Neural cell (in vitro differentiated cells): ENCODE results near the gene RCL1. TPM values are rescaled to one million over a fixed set of nuclear protein-coding genes. Genes with fewer than 3 reads are reported as not detected.

Experiments used
- H2AFZ ChIP-seq: fragments of 200-600, 300-800 bp; sonication (generic), shearing (Covaris generic); 2 replicates; pipeline ENCODE4 v1.6.0; 2014; ENCODE audit warnings: low read depth, mild to moderate bottlenecking, antibody characterized with exemption, low read length, moderate library complexity
- H3F3A ChIP-seq: fragments of 200-600 bp; shearing (Covaris generic); 2 replicates; pipeline ENCODE4 v1.6.1; 2016; ENCODE audit warnings: mild to moderate bottlenecking, moderate library complexity, mixed read lengths, antibody characterized with exemption, low read length; ENCODE audit not compliant: insufficient read depth, poor library complexity, severe bottlenecking
- H3K27ac ChIP-seq: fragments of 200-600, 300-800 bp; sonication (generic), shearing (Covaris generic); 2 replicates; pipeline ENCODE4 v1.5.1; 2014; ENCODE audit warnings: mild to moderate bottlenecking, low read length, moderate library complexity
- H3K27me3 ChIP-seq: fragments of 300-800, 200-600 bp; sonication (generic), shearing (Covaris generic); 2 replicates; pipeline ENCODE4 v1.6.0; 2014; ENCODE audit warnings: mild to moderate bottlenecking, low read depth, low read length, moderate library complexity; ENCODE audit not compliant: insufficient read depth
- H3K36me3 ChIP-seq: fragments of 300-800, 200-600 bp; sonication (generic), shearing (Covaris generic); 2 replicates; pipeline ENCODE4 v1.5.1; 2014; ENCODE audit warnings: mild to moderate bottlenecking, antibody characterized with exemption, low read length, moderate library complexity; ENCODE audit not compliant: insufficient read depth
- H3K4me2 ChIP-seq: fragments of 300-800, 200-600 bp; sonication (generic), shearing (Covaris generic); 2 replicates; pipeline ENCODE4 v1.6.0; 2014; ENCODE audit warnings: mild to moderate bottlenecking, low read length
- H3K4me3 ChIP-seq: fragments of 300-800, 200-600 bp; sonication (generic), shearing (Covaris generic); 2 replicates; pipeline ENCODE4 v1.5.1; 2014; ENCODE audit warnings: mild to moderate bottlenecking, low read length, moderate library complexity
- H3K79me2 ChIP-seq: fragments of 200-600 bp; shearing (Covaris generic); replicated peaks from 2 replicates; pipeline ENCODE4 v1.6.0; 2014; ENCODE audit warnings: mild to moderate bottlenecking, low read length, moderate library complexity; ENCODE audit not compliant: insufficient read depth
- H3K9ac ChIP-seq: fragments of 300-800, 200-600 bp; sonication (generic), shearing (Covaris generic); 2 replicates; pipeline ENCODE4 v1.6.1; 2016; ENCODE audit warnings: mild to moderate bottlenecking, low read length, mixed read lengths
- H3K9me2 ChIP-seq: fragments of 200-600 bp; shearing (Covaris generic); 2 replicates; pipeline ENCODE4 v1.6.1; 2016; ENCODE audit warnings: mild to moderate bottlenecking, low read length, mixed read lengths; ENCODE audit not compliant: insufficient read depth
- H3K9me3 ChIP-seq: fragments of 200-600, 300-800 bp; sonication (generic), shearing (Covaris generic); 2 replicates; pipeline ENCODE4 v1.6.1; 2016; ENCODE audit warnings: mild to moderate bottlenecking, mixed run types, low read length, moderate library complexity, mixed read lengths
- H4K20me1 ChIP-seq: fragments of 200-600 bp; shearing (Covaris generic); 2 replicates; pipeline ENCODE4 v1.6.1; 2016; ENCODE audit warnings: mild to moderate bottlenecking, mixed run types; ENCODE audit not compliant: insufficient read depth
- EP300 ChIP-seq: fragments of 450-650 bp; conservative IDR thresholded peaks from 2 replicates; pipeline ENCODE4 v1.6.1; 2014; ENCODE audit warnings: antibody characterized with exemption, mild to moderate bottlenecking, moderate library complexity; ENCODE audit not compliant: poor library complexity, severe bottlenecking
- EZH2 ChIP-seq: fragments of 200-600, 300-800 bp; shearing (Covaris generic), sonication (generic); IDR thresholded peaks from 2 replicates; pipeline ENCODE4 v1.6.1; 2014; ENCODE audit warnings: antibody characterized with exemption, low read length, borderline replicate concordance, mild to moderate bottlenecking; ENCODE audit not compliant: insufficient read depth, poor library complexity, severe bottlenecking
- MXI1 ChIP-seq: fragments of 450-650 bp; conservative IDR thresholded peaks from 2 replicates; pipeline ENCODE4 v1.6.1; 2014; ENCODE audit warnings: antibody characterized with exemption, mild to moderate bottlenecking; ENCODE audit not compliant: poor library complexity, severe bottlenecking
- POLR2AphosphoS5 ChIP-seq: IDR thresholded peaks from 2 replicates; pipeline ENCODE4 v1.6.1; 2012
- RAD21 ChIP-seq: fragments of 450-650 bp; conservative IDR thresholded peaks from 2 replicates; pipeline ENCODE4 v1.6.1; 2014; ENCODE audit warnings: antibody characterized with exemption, mild to moderate bottlenecking, moderate library complexity
- SMC3 ChIP-seq: fragments of 450-650 bp; conservative IDR thresholded peaks from 2 replicates; pipeline ENCODE4 v1.6.1; 2014; ENCODE audit warnings: antibody characterized with exemption, mild to moderate bottlenecking, moderate library complexity; ENCODE audit not compliant: poor library complexity
- TAF1 ChIP-seq: IDR thresholded peaks from 2 replicates; pipeline ENCODE4 v1.6.1; 2012; ENCODE audit warnings: low read depth
- polyA plus RNA-seq: library from polyadenylated mRNA; depleted of rRNA; stranded (reverse); fragments of >200 nt; gene quantifications from 2 replicates; pipeline ENCODE4 v1.2.3, GENCODE V29; 2014
- TF ChIP-seq, protein P1 (sequence below): fragments of 450-650 bp; IDR thresholded peaks from 2 replicates; pipeline ENCODE4 v1.5.1; 2014; ENCODE audit warnings: antibody characterized with exemption, mild to moderate bottlenecking, moderate library complexity; ENCODE audit not compliant: poor library complexity, severe bottlenecking
- TF ChIP-seq, protein P2 (sequence below): IDR thresholded peaks from 2 replicates; pipeline ENCODE4 v1.6.1; 2012; ENCODE audit warnings: borderline replicate concordance

Gene RCL1
- polyA plus RNA-seq, 1 donor from 2014 or later, result 4.2 TPM

DNA sequence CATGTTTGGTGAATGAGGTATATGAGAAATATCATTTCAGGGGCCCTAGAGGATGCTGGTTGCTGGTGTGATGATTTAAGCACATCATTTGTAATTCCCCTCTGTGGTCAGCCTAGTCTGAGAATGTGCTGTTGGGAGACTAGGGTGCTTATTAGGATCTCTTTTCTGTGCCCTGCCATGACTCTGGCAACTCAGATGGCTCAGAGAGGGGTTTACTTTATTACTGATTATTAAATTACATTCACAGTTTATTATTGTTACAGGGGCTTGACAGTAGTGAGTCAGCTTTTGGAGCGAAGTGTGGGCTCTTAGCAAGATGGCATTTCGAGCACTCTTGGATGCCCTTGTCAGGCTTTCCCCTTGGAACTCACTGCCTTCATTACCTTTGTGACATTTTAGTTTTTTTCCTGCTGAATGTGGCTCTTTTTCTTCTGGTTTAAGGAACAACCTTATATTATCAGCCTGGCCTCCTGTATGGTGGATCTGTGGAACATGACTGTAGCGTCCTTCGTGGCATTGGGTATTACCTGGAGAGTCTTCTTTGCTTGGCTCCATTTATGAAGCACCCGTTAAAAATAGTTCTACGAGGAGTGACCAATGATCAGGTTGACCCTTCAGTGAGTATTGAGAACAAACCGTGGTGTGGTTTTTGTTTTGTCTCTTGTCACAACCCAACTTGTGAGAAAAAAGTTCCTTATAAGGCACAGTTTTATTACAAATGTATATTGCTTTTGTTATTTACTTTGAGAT is 33.8 kb downstream of the RCL1 start:
- Histone ChIP-seq H3K79me2 (no peaks in the 10 kb centered on the region), H2AFZ (no peak overlapping the region), H3K27ac (no peak overlapping the region), H3K4me2 (no peak overlapping the region), H4K20me1 (no peaks in the 10 kb centered on the region), H3K4me3 (no peak overlapping the region), H3K27me3 (no peaks in the 10 kb centered on the region), H3K9me3 (no peaks in the 10 kb centered on the region), H3K36me3 (no peaks in the 10 kb centered on the region), H3F3A (no peaks in the 10 kb centered on the region), H3K9ac (no peak overlapping the region), H3K9me2 (no peaks in the 10 kb centered on the region)
- no peak for TF ChIP-seq EP300
- no peak for TF ChIP-seq MXI1
- TF ChIP-seq, protein P1, sequence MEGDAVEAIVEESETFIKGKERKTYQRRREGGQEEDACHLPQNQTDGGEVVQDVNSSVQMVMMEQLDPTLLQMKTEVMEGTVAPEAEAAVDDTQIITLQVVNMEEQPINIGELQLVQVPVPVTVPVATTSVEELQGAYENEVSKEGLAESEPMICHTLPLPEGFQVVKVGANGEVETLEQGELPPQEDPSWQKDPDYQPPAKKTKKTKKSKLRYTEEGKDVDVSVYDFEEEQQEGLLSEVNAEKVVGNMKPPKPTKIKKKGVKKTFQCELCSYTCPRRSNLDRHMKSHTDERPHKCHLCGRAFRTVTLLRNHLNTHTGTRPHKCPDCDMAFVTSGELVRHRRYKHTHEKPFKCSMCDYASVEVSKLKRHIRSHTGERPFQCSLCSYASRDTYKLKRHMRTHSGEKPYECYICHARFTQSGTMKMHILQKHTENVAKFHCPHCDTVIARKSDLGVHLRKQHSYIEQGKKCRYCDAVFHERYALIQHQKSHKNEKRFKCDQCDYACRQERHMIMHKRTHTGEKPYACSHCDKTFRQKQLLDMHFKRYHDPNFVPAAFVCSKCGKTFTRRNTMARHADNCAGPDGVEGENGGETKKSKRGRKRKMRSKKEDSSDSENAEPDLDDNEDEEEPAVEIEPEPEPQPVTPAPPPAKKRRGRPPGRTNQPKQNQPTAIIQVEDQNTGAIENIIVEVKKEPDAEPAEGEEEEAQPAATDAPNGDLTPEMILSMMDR, result no peak
- no peak for TF ChIP-seq POLR2AphosphoS5
- no peak for TF ChIP-seq TAF1

DNA sequence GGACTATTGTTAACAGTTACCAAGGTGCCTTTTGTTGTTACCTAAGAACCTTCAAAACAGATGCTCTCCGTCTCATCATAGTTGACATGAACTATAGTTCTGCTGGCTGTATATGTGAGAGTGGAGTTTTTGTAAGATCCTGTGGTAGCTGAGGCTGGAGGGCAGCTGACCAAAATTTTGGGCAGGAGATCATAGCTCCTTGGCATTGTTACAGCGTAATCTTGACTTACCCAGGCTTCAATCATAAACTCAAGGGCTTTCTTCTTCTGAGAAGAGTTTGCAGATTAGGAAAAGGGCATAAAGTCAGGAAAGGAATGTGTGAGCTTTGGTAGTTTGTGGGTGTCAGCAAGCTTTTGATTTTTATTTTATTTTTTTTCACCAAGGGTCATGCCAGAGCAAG is 34.5 kb downstream of the RCL1 start:
- Histone ChIP-seq H3K36me3 (no peaks in the 10 kb centered on the region), H3F3A (no peaks in the 10 kb centered on the region), H3K79me2 (no peaks in the 10 kb centered on the region), H3K4me2 (no peak overlapping the region), H3K9me2 (no peaks in the 10 kb centered on the region), H3K27me3 (no peaks in the 10 kb centered on the region), H2AFZ (no peak overlapping the region), H3K27ac (no peak overlapping the region), H3K9ac (no peak overlapping the region), H3K4me3 (no peak overlapping the region), H4K20me1 (no peaks in the 10 kb centered on the region), H3K9me3 (no peaks in the 10 kb centered on the region)
- TF ChIP-seq RAD21 (no peak), EZH2 (no peak), SMC3 (no peak), POLR2AphosphoS5 (no peak), TAF1 (no peak)
- TF ChIP-seq, protein P2, sequence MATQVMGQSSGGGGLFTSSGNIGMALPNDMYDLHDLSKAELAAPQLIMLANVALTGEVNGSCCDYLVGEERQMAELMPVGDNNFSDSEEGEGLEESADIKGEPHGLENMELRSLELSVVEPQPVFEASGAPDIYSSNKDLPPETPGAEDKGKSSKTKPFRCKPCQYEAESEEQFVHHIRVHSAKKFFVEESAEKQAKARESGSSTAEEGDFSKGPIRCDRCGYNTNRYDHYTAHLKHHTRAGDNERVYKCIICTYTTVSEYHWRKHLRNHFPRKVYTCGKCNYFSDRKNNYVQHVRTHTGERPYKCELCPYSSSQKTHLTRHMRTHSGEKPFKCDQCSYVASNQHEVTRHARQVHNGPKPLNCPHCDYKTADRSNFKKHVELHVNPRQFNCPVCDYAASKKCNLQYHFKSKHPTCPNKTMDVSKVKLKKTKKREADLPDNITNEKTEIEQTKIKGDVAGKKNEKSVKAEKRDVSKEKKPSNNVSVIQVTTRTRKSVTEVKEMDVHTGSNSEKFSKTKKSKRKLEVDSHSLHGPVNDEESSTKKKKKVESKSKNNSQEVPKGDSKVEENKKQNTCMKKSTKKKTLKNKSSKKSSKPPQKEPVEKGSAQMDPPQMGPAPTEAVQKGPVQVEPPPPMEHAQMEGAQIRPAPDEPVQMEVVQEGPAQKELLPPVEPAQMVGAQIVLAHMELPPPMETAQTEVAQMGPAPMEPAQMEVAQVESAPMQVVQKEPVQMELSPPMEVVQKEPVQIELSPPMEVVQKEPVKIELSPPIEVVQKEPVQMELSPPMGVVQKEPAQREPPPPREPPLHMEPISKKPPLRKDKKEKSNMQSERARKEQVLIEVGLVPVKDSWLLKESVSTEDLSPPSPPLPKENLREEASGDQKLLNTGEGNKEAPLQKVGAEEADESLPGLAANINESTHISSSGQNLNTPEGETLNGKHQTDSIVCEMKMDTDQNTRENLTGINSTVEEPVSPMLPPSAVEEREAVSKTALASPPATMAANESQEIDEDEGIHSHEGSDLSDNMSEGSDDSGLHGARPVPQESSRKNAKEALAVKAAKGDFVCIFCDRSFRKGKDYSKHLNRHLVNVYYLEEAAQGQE, result no peak
